ENCODE results near the gene IRS2.
"Not testable (repeated sequence)": the region's sequence is repeated elsewhere in the genome, so short reads cannot be mapped to it uniquely, and the experiment has no call there.

The IRS2 gene

GRCh38 chr13:109786457-109787134, at the start of gene IRS2:
Gene IRS2, minus strand, starts transcription at chr13:109786583. Its CDS starts 530 bp downstream, at chr13:109786053.
- DNase-seq = peak; percentile 99

- DNase-seq = no peak
Observed at GRCh38 chr13:109834973-109835720, 48.8 kb upstream of the IRS2 start.

- no peak for DNase-seq
Observed at GRCh38 chr13:109833940-109834339, 47.6 kb upstream of the IRS2 start.

- no peak for DNase-seq
Observed at GRCh38 chr13:109833071-109833470, 46.7 kb upstream of the IRS2 start.

- DNase-seq = not testable (repeated sequence)
Observed at GRCh38 chr13:109828591-109829316, 42.4 kb upstream of the IRS2 start.

DNA sequence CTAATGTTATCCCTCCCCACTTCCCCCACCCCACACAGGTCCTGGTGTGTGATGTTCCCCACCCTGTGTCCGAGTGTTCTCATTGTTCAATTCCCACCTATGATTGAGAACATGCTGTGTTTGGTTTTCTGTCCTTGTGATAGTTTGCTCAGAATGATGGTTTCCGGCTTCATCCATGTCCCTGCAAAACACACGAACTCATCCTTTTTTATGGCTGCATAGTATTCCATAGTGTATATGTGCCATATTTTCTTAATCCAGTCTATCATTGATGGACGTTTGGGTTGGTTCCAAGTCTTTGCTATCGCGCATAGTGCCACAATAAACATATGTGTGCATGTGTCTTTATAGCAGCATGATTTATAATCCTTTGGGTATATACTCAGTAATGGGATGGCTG, 36.8 kb upstream of the IRS2 start:
- not testable (repeated sequence) for DNase-seq

DNA sequence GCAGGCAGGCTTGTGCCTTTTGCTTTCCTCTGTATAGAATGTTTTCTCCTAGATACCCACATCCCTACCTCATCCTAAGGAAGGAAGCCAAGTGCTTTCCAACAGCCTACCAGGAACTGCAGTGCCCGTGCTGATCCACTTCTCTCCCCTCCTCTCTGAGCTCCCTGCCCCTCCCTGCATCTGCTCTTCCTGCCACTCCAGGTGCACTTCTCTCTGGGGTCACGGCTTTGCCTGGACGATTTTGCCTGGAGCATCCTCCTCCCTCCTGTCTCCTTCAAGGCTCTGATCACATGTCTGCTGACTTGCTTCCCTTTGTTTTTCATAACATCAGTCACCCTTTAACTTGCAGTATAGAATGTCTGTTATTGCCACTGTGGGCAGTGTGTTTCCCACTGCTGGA, 34.7 kb upstream of the IRS2 start:
- no peak for DNase-seq

DNA sequence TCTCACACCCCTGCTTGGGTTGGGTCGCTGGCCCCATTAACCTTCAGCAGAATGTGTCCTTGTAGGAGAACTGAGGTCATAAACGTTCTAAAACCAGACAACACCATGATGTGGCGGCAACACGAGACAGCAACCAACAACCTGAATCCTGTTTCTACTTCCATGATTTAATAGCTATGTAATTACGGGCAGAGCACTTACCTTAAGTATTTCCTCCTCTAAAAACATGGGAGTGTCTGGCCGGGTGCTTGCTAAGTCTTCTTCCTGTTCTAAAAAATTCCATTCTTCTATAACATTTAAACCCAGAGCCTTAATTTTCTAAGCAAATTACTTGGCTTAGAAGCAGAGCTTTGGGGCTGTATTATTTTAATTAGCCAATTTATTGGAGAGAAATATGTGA, 33.5 kb upstream of the IRS2 start:
- no peak for DNase-seq

DNA sequence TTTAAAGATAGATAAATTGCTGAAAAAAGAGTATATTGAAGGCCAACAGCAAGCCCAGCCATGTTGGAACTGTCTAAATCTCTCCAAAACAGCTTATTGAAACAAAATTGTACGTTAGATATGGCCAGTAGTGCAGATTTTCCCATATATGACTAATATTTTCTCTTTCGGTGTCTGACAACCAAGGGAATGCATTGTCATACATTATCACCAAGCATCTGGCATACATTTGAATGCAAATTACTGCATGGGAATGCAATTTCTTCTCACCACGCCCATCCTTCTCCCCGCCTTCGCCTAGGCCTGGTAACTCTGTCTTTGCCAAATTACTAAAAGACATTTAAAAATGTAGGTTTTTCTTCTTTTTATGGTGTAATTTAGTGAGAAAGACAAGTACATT, 32.5 kb upstream of the IRS2 start:
- no peak for DNase-seq

DNA sequence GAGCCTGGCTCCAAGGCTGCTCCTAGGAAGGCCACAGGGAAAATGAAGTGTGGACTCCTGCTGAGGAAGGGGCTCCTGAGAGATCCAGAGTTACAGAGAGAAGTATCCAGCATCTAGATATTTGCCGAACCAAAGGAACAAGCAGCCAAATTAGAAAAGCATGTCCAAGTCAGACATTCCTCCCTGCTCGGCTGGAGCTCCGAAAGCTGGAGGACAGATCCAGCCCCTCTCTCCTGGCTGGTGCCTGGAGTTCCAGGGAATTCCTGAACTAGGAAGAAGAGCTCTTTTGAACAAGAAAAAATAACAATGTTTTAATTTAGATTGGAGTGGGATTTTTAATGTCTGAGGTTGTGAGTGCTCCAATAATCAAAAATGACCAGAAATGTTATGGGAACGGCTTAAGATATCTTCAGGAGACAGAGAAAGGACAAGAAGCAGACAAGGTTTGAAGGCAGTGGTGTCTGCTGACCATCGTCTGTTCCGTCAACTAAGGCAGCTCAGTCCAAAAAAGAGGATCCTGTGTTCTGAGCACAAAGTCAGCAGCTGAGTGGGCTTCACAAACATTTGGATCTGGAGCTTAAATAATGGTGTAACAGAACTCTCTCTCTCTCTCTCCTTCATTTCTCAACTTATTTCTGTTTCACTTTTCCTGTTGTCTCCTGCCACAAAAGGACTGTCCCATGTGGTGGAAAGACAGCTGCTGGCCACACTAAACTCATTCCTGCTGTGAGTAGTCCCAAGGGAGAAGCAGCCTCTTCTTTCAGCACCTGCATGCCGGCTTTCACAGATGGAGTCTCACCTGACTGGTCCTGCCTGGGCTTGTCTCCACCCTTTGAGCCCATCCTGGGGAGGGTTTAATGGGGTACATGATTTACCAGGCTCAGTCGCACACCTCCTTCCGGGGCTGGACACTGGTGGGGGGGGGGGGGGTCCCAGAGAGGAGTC, 31.5 kb upstream of the IRS2 start:
- no peak for DNase-seq

DNA sequence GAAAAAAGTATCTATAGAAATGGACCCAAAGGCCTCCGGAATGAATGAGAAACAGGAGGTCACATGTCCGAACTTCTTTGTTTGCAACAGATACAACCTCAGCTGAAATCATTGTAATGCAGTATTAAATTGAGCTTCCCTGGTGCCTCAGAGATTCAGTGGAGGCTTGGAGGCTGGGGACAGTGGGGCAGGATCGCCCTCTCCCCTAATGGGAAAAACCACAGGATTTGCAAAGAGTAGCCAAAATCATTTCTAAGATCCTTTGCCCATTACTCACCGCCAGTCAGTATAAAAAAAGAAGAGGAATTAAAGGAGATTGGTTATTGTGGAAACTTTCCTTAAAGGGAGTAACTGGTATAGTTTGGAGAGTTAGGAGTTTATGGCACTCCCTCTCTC, 30.4 kb upstream of the IRS2 start:
- no peak for DNase-seq

GRCh38 chr13:109816112-109816807, 29.9 kb upstream of the IRS2 start:
- DNase-seq = no peak

GRCh38 chr13:109815651-109816050, 29.3 kb upstream of the IRS2 start:
- DNase-seq = no peak

DNA sequence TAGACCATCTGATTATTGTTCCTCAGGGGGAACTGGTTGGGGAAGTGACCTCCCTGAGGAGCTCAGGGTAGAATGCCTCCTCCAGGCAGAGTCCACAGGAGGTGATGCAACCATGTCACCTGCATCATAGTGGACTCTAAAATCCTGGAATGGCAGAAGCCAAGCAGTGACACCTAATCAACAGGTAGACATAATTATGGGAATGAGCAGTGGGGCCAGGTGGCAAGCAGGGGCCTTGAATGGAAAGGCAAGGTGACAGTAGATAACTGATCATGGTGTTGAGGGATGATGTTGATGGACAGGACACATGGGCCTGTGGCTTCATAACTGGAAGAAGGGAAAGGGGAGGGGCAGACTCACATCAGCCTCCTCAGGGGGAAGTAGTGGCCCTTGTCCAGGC, 27.3 kb upstream of the IRS2 start:
- no peak for DNase-seq

DNA sequence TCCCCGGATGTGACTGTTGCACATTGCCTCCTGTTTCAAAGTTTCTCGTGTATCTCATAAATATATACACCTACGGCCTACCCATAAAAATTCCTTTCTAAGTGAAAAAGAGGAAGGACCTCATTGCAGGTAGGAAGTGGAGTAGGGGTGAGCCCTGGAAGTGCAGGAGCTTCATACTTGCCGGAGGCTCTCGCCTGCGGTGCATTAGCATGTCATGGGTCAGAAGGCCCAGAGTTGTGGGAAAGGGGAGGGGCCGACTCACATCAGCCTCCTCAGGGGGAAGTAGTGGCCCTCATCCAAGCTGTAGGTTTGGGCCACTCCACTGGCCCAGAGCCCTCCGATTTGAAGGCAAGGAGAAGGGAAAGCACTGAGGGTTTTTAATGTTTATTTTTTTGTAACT, 26.0 kb upstream of the IRS2 start:
- no peak for DNase-seq

DNA sequence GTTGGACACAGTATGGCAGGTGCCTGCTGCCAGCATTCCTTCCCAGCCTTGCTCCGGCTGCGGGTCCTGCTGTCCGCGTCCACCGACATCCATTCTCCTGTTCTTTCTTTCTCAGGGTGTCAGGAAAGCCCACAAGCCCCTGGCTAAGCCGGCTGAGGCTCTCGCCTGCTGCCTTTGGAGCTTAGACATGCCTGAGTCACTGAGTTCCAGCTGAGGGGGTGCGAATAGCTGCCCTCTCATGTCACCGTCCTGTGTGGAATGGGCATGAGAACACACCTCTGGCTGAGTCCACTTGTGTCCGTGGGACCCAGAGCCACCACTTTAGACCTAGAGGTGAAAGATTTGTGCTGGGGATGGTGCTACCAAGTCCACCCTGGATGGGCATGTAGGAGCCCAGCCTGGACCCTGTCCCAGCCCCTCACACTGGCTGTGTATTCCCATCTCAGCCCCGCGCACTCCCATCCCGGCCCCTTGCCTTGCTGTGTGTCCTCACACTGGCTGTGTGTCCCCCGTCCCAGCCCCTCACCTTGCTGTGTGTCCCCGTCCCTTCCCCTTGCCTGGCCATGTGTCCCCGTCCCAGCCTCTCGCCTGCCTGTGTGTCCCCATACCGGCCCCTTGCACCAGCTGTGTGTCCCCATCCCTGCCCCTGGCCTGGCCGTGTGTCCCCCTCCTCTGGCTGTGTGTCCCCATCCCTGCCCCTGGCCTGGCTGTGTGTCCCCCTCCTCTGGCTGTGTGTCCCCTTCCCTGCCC, 24.6 kb upstream of the IRS2 start:
- DNase-seq = no peak

- DNase-seq = no peak
Observed at GRCh38 chr13:109809216-109809932, 23.0 kb upstream of the IRS2 start.

DNA sequence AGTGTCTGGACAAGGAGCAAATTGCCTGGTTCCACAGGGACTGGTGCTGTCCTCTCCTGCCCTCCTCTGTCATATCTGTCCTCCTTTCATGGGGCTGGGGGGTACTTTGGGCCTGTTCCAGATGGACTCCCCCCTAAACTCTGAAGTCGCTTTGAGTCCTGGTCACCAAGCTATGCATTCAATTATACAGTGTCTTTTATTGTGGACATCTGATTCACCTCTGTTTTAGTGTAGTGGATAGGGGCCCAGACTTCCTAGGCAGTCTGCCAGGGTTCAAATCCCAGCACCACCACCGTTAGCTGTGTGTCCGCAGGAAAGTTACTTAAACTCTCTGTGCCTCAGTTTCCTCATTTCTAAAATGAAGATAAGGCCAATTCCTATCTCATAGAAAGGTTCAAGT, 21.0 kb upstream of the IRS2 start:
- no peak for DNase-seq

GRCh38 chr13:109804654-109805053, 18.3 kb upstream of the IRS2 start:
- no peak for DNase-seq

- DNase-seq = no peak
Observed at GRCh38 chr13:109803825-109804224, 17.4 kb upstream of the IRS2 start.

DNA sequence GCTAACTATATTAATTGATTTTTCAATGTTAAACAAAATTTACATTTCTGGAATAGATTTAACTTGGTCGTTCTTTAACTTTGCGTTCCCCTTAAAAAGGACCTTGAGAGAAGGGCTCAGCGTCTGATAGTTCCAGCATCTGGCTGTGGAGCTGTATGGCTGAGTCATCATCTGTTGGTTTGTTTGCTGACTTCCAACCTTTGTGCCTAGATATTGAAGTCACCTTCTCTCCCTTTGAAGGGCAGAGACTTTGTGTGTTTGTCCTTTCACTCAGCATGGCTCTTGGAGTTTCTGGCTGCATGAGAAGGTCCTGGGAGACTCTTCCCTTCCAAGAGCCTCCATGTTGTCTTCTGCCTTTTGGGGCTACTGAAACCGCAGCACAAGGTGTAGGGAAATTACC, 16.6 kb upstream of the IRS2 start:
- no peak for DNase-seq

Measured in COR-L47 (cell line).